GM18909 (cell line): ENCODE results near the gene PCDHA4.

Source experiments
- ATAC-seq: cut with Tn5 transposase; IDR thresholded peaks from one replicate; pipeline ENCODE4 v1.9.1; 2021; ENCODE audit warnings: mild to moderate bottlenecking; ENCODE audit not compliant: unreplicated experiment, poor library complexity

Gene PCDHA4

GRCh38 chr5:140855772-140856674, 49.2 kb downstream of the PCDHA4 start, which contains the start of gene PCDHA10:
PCDHA10 (plus strand) TSS chr5:140855897; CDS start chr5:140856049, 152 bp downstream.
- no peak for ATAC-seq

GRCh38 chr5:140857177-140857986, 50.5 kb downstream of the PCDHA4 start:
- no peak for ATAC-seq

- ATAC-seq, result no peak
Observed at GRCh38 chr5:140857987-140858240, 51.0 kb downstream of the PCDHA4 start.

- no peak for ATAC-seq
Observed at GRCh38 chr5:140862441-140863295, 55.8 kb downstream of the PCDHA4 start.
